ENCODE measurements around the gene PIWIL1.

Gene PIWIL1

GRCh38 chr12:130337488-130338303 is at the start of gene PIWIL1:
Gene PIWIL1, plus strand, starts transcription at chr12:130337887. Its CDS starts 4,705 bp downstream, at chr12:130342592.
- ATAC-seq (ENCODE audit: low read depth) (no peak), DNase-seq (ENCODE audit: low spot score in 2 of 2) (no peak)
- Mint-ChIP-seq H3K4me3 (no peak within 1 kb of the TSS), H3K9me3 (peaks cover 5% of the 10 kb centered on the region), H3K27me3 (peaks cover 4% of the 10 kb centered on the region), H3K4me1 (no peaks in the 10 kb centered on the region), H3K27ac (no peak within 1 kb of the TSS), H3K36me3 (no peaks in the 10 kb centered on the region)

- Mint-ChIP-seq H3K27me3 (peaks cover 2% of the 10 kb centered on the region), H3K4me1 (no peaks in the 10 kb centered on the region), H3K9me3 (peaks cover 5% of the 10 kb centered on the region), H3K27ac (no peak overlapping the region), H3K36me3 (no peaks in the 10 kb centered on the region), H3K4me3 (no peak overlapping the region)
- ATAC-seq (ENCODE audit: low read depth) (no peak), DNase-seq (ENCODE audit: low spot score in 2 of 2) (no peak)
Observed at GRCh38 chr12:130288206-130288605, 49.5 kb upstream of the PIWIL1 start.

DNA sequence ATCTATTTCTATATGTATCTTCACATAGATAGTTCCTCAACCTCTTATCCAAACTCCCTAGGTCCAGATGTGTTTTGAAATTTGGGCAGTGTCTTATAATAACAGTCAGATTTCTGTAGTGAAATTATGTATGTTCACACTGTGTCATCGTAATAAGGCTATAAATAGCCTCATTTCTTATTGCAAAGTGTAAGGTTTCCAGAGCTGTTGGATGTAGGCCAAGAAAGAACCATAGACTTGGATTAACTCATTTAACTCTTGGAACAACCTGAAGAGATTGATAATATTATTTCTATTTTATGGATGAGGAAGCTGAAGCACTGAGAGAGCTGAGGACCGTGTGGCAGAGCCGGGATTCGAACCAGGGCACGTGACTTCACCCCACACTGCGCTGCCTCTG is 49.0 kb upstream of the PIWIL1 start:
- Mint-ChIP-seq H3K36me3 (no peaks in the 10 kb centered on the region), H3K27me3 (peaks cover 2% of the 10 kb centered on the region), H3K4me3 (no peak overlapping the region), H3K9me3 (peaks cover 5% of the 10 kb centered on the region), H3K27ac (no peak overlapping the region), H3K4me1 (no peaks in the 10 kb centered on the region)
- no peak for ATAC-seq (ENCODE audit: low read depth)
- DNase-seq (ENCODE audit: low spot score in 2 of 2) = no peak

DNA sequence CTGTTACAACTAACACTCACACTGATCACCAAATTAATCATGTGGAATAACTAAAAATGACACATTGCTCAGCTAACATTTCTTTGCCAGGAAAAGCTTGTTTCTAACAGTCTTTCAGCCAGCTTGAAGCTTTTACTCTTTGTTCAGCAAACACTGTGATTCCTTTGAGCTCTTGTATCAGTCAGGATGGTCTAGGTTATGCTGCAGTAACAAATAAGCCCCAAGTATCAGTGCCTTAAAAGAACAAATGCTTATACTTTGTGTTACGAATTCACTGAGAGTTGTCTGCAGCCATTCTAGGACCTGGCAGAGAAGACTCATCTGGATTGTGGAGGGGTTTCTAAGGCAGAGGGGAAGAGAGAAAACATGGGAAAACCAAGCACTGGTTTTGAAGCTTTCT is 47.6 kb upstream of the PIWIL1 start:
- DNase-seq (ENCODE audit: low spot score in 2 of 2) (no peak), ATAC-seq (ENCODE audit: low read depth) (no peak)
- H3K4me3 Mint-ChIP-seq = no peak overlapping the region
- H3K27ac Mint-ChIP-seq = no peak overlapping the region
- peaks cover 5% of the 10 kb centered on the region for H3K9me3 Mint-ChIP-seq
- H3K4me1 Mint-ChIP-seq = no peaks in the 10 kb centered on the region
- H3K36me3 Mint-ChIP-seq = no peaks in the 10 kb centered on the region
- H3K27me3 Mint-ChIP-seq = peaks cover 2% of the 10 kb centered on the region

GRCh38 chr12:130298322-130299021 is 39.2 kb upstream of the PIWIL1 start:
- H3K36me3 Mint-ChIP-seq = no peaks in the 10 kb centered on the region
- DNase-seq (ENCODE audit: low spot score in 2 of 2) (no peak), ATAC-seq (ENCODE audit: low read depth) (no peak)
- no peaks in the 10 kb centered on the region for H3K4me1 Mint-ChIP-seq
- H3K9me3 Mint-ChIP-seq = peaks cover 10% of the 10 kb centered on the region
- no peak overlapping the region for H3K27ac Mint-ChIP-seq
- peaks cover 4% of the 10 kb centered on the region for H3K27me3 Mint-ChIP-seq
- H3K4me3 Mint-ChIP-seq = no peak overlapping the region

DNA sequence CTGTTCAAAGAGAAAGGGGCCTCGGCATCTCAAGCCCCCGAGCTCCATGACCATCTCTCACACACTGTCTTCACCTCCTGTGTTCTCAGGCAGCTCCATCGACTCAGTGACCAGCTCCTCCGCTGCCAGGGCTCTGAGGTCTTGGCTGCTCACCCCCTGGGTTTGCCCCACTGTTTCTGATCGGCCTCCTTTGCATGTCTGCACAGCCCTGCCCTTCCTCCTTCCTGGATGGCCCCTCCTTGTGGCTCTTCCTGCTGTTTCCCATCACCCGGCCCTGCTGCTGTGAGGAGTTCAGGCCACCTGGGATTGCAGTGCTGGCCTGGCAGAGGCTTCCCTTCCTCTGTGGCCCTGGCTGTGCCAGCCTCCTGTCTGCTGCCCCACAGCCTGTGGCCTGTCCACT is 38.1 kb upstream of the PIWIL1 start:
- Mint-ChIP-seq H3K36me3 (no peaks in the 10 kb centered on the region), H3K27ac (no peak overlapping the region)

GRCh38 chr12:130300090-130300489 is 37.6 kb upstream of the PIWIL1 start:
- H3K4me1 Mint-ChIP-seq = no peaks in the 10 kb centered on the region
- no peak overlapping the region for H3K4me3 Mint-ChIP-seq

More for the DNA sequence above, 38.1 kb upstream of the PIWIL1 start:
- peaks cover 4% of the 10 kb centered on the region for H3K27me3 Mint-ChIP-seq
- no peak overlapping the region for H3K4me3 Mint-ChIP-seq
- H3K4me1 Mint-ChIP-seq = no peaks in the 10 kb centered on the region
- ATAC-seq (ENCODE audit: low read depth) = no peak
- no peak for DNase-seq (ENCODE audit: low spot score in 2 of 2)
- peaks cover 10% of the 10 kb centered on the region for H3K9me3 Mint-ChIP-seq

DNA sequence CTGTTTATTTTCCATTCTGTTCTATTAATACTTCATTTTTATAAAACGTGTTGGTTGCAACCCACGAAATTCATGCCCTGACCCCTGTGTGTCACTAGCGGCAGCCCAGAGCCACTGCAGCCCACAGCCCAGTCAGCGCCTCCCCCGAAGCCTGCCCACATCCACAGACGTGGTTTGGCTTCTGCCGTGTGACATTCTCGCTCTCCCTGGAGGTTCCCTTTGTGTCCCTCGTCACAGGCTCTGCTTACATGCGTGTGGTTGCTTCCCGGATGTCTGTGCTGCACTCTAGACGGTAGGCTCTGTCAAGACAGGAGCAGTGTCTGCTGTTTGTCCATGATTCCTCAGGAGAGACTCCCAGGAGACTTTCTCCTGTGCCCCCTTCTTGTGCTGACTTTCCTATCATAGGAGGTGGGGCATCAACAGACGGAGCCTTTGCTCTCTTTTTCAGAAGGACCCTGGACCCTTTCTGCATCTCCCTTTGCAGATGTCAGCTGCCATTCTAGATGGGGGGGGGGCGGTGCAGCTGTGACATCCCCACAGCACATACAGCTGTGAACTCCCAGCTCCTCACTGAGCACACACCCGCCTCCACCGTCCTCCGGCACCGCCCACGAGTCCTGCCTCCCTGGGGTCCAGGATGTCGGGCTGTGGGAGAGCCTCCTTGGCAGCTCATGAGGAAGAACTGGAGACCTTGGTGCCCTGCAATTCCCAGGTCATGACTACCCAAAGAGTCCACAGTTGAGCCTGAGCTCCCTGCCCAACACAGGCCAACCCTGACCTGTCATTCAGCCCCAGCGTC is 36.8 kb upstream of the PIWIL1 start:
- no peaks in the 10 kb centered on the region for H3K4me1 Mint-ChIP-seq

More at GRCh38 chr12:130300090-130300489, 37.6 kb upstream of the PIWIL1 start:
- Mint-ChIP-seq H3K27me3 (peaks cover 4% of the 10 kb centered on the region), H3K27ac (no peak overlapping the region), H3K36me3 (no peaks in the 10 kb centered on the region), H3K9me3 (peaks cover 10% of the 10 kb centered on the region)
- DNase-seq (ENCODE audit: low spot score in 2 of 2) (no peak), ATAC-seq (ENCODE audit: low read depth) (no peak)

GRCh38 chr12:130301559-130301958 is 36.1 kb upstream of the PIWIL1 start:
- Mint-ChIP-seq H3K36me3 (no peaks in the 10 kb centered on the region), H3K27ac (no peak overlapping the region), H3K27me3 (peaks cover 4% of the 10 kb centered on the region), H3K4me1 (no peaks in the 10 kb centered on the region), H3K4me3 (no peak overlapping the region), H3K9me3 (peaks cover 11% of the 10 kb centered on the region)
- ATAC-seq (ENCODE audit: low read depth) = no peak
- no peak for DNase-seq (ENCODE audit: low spot score in 2 of 2)

More for the DNA sequence above, 36.8 kb upstream of the PIWIL1 start:
- Mint-ChIP-seq H3K4me3 (no peak overlapping the region), H3K36me3 (no peaks in the 10 kb centered on the region), H3K27ac (no peak overlapping the region), H3K27me3 (peaks cover 4% of the 10 kb centered on the region), H3K9me3 (peaks cover 10% of the 10 kb centered on the region)
- DNase-seq (ENCODE audit: low spot score in 2 of 2) (no peak), ATAC-seq (ENCODE audit: low read depth) (no peak)

DNA sequence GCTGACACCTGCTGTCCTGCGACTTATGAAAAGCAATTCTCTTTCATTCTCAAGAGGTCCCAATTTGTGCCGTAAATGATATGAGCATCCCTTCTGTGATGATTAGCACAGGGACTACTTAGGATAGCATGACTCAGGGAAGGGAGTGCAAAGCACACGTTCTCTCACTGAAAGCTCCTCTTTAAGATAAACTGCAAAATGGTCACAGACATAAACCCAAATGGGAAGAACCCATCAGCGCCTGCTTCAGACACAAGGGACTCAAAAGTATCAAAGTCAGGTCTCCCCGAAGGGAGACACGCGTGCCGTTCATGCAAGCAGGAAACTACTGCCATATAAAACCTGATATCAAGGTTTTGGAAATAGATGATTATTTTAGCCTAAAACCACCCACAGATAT is 33.9 kb upstream of the PIWIL1 start:
- Mint-ChIP-seq H3K4me1 (no peaks in the 10 kb centered on the region), H3K9me3 (peaks cover 6% of the 10 kb centered on the region), H3K27ac (no peak overlapping the region), H3K27me3 (peaks cover 4% of the 10 kb centered on the region), H3K36me3 (no peaks in the 10 kb centered on the region), H3K4me3 (no peak overlapping the region)
- no peak for ATAC-seq (ENCODE audit: low read depth)
- no peak for DNase-seq (ENCODE audit: low spot score in 2 of 2)

DNA sequence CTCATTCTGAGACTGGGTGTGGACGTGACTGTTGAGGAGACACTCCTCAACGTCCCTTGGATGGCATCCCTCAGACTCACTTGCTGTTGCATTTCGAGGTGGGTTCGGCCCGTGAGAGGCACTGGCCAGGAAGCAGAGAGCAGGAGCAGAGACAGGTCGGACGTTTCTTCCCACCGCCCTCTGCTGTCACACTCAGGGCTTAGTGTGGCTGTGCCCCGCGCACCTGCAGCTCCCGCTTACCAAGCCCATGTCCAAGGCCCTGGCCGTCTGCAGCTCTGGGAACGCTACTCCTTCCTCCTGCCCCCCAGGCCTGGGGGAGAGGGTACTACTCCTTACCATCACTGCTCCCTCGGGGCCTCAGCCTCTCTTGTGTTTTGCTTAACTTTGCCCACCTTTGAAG is 29.8 kb upstream of the PIWIL1 start:
- no peak overlapping the region for H3K27ac Mint-ChIP-seq
- ATAC-seq (ENCODE audit: low read depth) (no peak), DNase-seq (ENCODE audit: low spot score in 2 of 2) (no peak)
- H3K4me1 Mint-ChIP-seq = no peaks in the 10 kb centered on the region
- H3K27me3 Mint-ChIP-seq = peaks cover 3% of the 10 kb centered on the region
- no peak overlapping the region for H3K4me3 Mint-ChIP-seq
- no peaks in the 10 kb centered on the region for H3K36me3 Mint-ChIP-seq
- H3K9me3 Mint-ChIP-seq = peaks cover 4% of the 10 kb centered on the region

- Mint-ChIP-seq H3K27me3 (no peaks in the 10 kb centered on the region), H3K4me3 (no peak overlapping the region), H3K9me3 (peaks cover 1% of the 10 kb centered on the region), H3K4me1 (no peaks in the 10 kb centered on the region), H3K36me3 (no peaks in the 10 kb centered on the region), H3K27ac (no peak overlapping the region)
- DNase-seq (ENCODE audit: low spot score in 2 of 2) = no peak
- no peak for ATAC-seq (ENCODE audit: low read depth)
Observed at GRCh38 chr12:130308393-130308792, 29.3 kb upstream of the PIWIL1 start.

DNA sequence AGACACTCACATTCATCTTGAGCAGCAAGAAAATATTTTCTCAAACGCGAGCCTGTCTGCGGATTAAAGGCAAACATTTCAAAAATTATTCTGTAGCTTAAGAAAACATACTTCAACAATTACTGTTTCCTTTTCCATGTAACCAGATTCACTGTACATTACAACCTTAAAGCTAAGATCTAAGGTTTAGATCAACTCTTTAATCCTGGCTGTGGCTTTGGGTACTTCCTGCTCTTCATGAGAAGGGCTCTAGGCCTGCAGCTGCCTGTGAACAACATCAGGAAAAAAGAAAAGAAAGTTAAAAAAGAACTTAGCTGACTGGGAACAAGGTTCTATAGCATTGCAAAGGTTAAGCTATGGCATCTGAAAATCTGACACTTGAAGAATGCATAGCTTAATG is 21.4 kb upstream of the PIWIL1 start:
- ATAC-seq (ENCODE audit: low read depth) = no peak
- DNase-seq (ENCODE audit: low spot score in 2 of 2) = no peak
- Mint-ChIP-seq H3K4me1 (no peaks in the 10 kb centered on the region), H3K27me3 (peaks cover 3% of the 10 kb centered on the region), H3K4me3 (no peak overlapping the region), H3K27ac (no peak overlapping the region), H3K9me3 (peaks cover 7% of the 10 kb centered on the region), H3K36me3 (no peaks in the 10 kb centered on the region)

DNA sequence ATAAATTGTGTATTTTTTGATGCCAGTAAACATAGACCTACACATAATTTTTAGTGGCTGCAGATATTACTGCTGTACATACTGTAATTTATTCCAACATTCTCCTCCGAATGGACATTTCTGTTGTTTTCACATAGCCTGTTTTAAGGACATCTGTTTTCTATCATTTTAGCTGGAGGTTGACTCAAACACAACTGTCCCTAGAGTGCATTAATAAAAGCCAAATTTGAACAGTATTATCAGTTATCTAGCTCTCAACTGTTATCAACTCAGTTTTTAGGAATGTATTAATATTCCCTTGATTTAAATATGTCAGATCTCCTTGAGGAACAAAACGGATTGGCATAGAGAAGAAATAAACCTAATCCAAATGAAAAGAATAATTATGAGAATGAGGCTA is 17.2 kb upstream of the PIWIL1 start:
- Mint-ChIP-seq H3K4me1 (no peaks in the 10 kb centered on the region), H3K4me3 (no peak overlapping the region), H3K27me3 (peaks cover 2% of the 10 kb centered on the region), H3K9me3 (peaks cover 2% of the 10 kb centered on the region), H3K36me3 (no peaks in the 10 kb centered on the region), H3K27ac (no peak overlapping the region)
- ATAC-seq (ENCODE audit: low read depth) (no peak), DNase-seq (ENCODE audit: low spot score in 2 of 2) (no peak)

Measured in memory B cell (primary cell).